Measurements from ENCODE around the gene SERTAD1.
"Not testable (repeated sequence)": the region's sequence is repeated elsewhere in the genome, so short reads cannot be mapped to it uniquely, and the experiment has no call there.

Gene SERTAD1

GRCh38 chr19:40464059-40465024 is 38.5 kb upstream of the SERTAD1 start:
- Histone ChIP-seq H3K27me3 (ENCODE audit: control insufficient read depth, low read length) (peaks cover 13% of the 10 kb centered on the region), H3K36me3 (ENCODE audit: control insufficient read depth, low read length) (no peaks in the 10 kb centered on the region), H4K20me1 (ENCODE audit: control insufficient read depth, insufficient read depth, low read depth, low read length) (no peaks in the 10 kb centered on the region), H3K9me3 (ENCODE audit: control insufficient read depth, insufficient read depth, low read length) (no peaks in the 10 kb centered on the region), H3K9me2 (replicated peaks; ENCODE audit: control insufficient read depth, low read length) (no peaks in the 10 kb centered on the region), H3F3A (ENCODE audit: control insufficient read depth, insufficient read depth) (no peaks in the 10 kb centered on the region), H3K4me2 (ENCODE audit: low read length) (peak overlapping the region; percentile 97), H3K4me1 (ENCODE audit: control insufficient read depth, low read length) (peaks cover 36% of the 10 kb centered on the region), H3K4me3 (ENCODE audit: low read length) (peak overlapping the region; percentile 81), H3K27ac (ENCODE audit: low read depth, low read length) (no peak overlapping the region), H3K79me2 (ENCODE audit: control insufficient read depth, low read length) (no peaks in the 10 kb centered on the region)
- TF ChIP-seq CTCF (IDR thresholded peaks at IDR 0.05; ENCODE audit: low read depth, low read length, poor library complexity, severe bottlenecking) (peak; percentile 77), EZH2phosphoT487 (IDR thresholded peaks at IDR 0.05; ENCODE audit: borderline replicate concordance, low read length) (no peak)

GRCh38 chr19:40463587-40464037 is 37.8 kb upstream of the SERTAD1 start:
- H3K4me3 ChIP-seq (ENCODE audit: low read length); H3F3A ChIP-seq (ENCODE audit: control insufficient read depth, insufficient read depth); H4K20me1 ChIP-seq (ENCODE audit: control insufficient read depth, insufficient read depth, low read depth, low read length); H3K36me3 ChIP-seq (ENCODE audit: control insufficient read depth, low read length); H3K9me3 ChIP-seq (ENCODE audit: control insufficient read depth, insufficient read depth, low read length); H3K79me2 ChIP-seq (ENCODE audit: control insufficient read depth, low read length); H3K9me2 ChIP-seq (replicated peaks; ENCODE audit: control insufficient read depth, low read length); H3K27ac ChIP-seq (ENCODE audit: low read depth, low read length); H3K4me2 ChIP-seq (ENCODE audit: low read length): not testable (repeated sequence)
- H3K27me3 ChIP-seq (ENCODE audit: control insufficient read depth, low read length), result peaks cover 13% of the 10 kb centered on the region
- peaks cover 36% of the 10 kb centered on the region for H3K4me1 ChIP-seq (ENCODE audit: control insufficient read depth, low read length)

GRCh38 chr19:40461669-40462221 is 36.0 kb upstream of the SERTAD1 start:
- Histone ChIP-seq H3K9me3 (ENCODE audit: control insufficient read depth, insufficient read depth, low read length) (no peaks in the 10 kb centered on the region), H3K4me1 (ENCODE audit: control insufficient read depth, low read length) (peaks cover 35% of the 10 kb centered on the region), H3F3A (ENCODE audit: control insufficient read depth, insufficient read depth) (no peaks in the 10 kb centered on the region), H3K27ac (ENCODE audit: low read depth, low read length) (no peak overlapping the region), H3K27me3 (ENCODE audit: control insufficient read depth, low read length) (peaks cover 7% of the 10 kb centered on the region), H3K4me2 (ENCODE audit: low read length) (peak overlapping the region; percentile 18; the same call in 1 of the 2 replicates), H3K79me2 (ENCODE audit: control insufficient read depth, low read length) (no peaks in the 10 kb centered on the region), H4K20me1 (ENCODE audit: control insufficient read depth, insufficient read depth, low read depth, low read length) (no peaks in the 10 kb centered on the region), H3K36me3 (ENCODE audit: control insufficient read depth, low read length) (no peaks in the 10 kb centered on the region), H3K4me3 (ENCODE audit: low read length) (no peak overlapping the region), H3K9me2 (replicated peaks; ENCODE audit: control insufficient read depth, low read length) (no peaks in the 10 kb centered on the region)
- TF ChIP-seq CTCF (IDR thresholded peaks at IDR 0.05; ENCODE audit: low read depth, low read length, poor library complexity, severe bottlenecking) (no peak), EZH2phosphoT487 (IDR thresholded peaks at IDR 0.05; ENCODE audit: borderline replicate concordance, low read length) (no peak)

GRCh38 chr19:40460185-40460584 is 34.4 kb upstream of the SERTAD1 start:
- Histone ChIP-seq H3K4me3 (ENCODE audit: low read length) (no peak overlapping the region), H3K36me3 (ENCODE audit: control insufficient read depth, low read length) (no peaks in the 10 kb centered on the region), H3K4me2 (ENCODE audit: low read length) (no peak overlapping the region), H3K79me2 (ENCODE audit: control insufficient read depth, low read length) (no peaks in the 10 kb centered on the region), H3K9me3 (ENCODE audit: control insufficient read depth, insufficient read depth, low read length) (no peaks in the 10 kb centered on the region), H3K9me2 (replicated peaks; ENCODE audit: control insufficient read depth, low read length) (no peaks in the 10 kb centered on the region), H3K4me1 (ENCODE audit: control insufficient read depth, low read length) (peaks cover 24% of the 10 kb centered on the region), H3K27me3 (ENCODE audit: control insufficient read depth, low read length) (no peaks in the 10 kb centered on the region), H4K20me1 (ENCODE audit: control insufficient read depth, insufficient read depth, low read depth, low read length) (no peaks in the 10 kb centered on the region), H3K27ac (ENCODE audit: low read depth, low read length) (no peak overlapping the region), H3F3A (ENCODE audit: control insufficient read depth, insufficient read depth) (no peaks in the 10 kb centered on the region)
- TF ChIP-seq EZH2phosphoT487 (IDR thresholded peaks at IDR 0.05; ENCODE audit: borderline replicate concordance, low read length) (no peak), CTCF (IDR thresholded peaks at IDR 0.05; ENCODE audit: low read depth, low read length, poor library complexity, severe bottlenecking) (no peak)

All from DOHH2 (cell line).